Left renal pelvis (tissue), 4 donors: ENCODE measurements around the gene SPRY2. TPM values are rescaled to one million over a fixed set of nuclear protein-coding genes. Genes with fewer than 3 reads are reported as not detected.

Experiments used
- DNase-seq, 4 donors: peaks; one replicate each; pipeline ENCODE4 v3.0.0-alpha.2; 2013; ENCODE audit warnings: low read depth in 4 of 4, low spot score in 3 of 4
- polyA plus RNA-seq, 4 donors: library from polyadenylated mRNA; unstranded; fragments of 120-200 nt; gene quantifications; one replicate each; pipeline ENCODE4 v1.2.1, GENCODE V29; 2013; ENCODE audit not compliant: insufficient read length in 4 of 4

The SPRY2 gene
- polyA plus RNA-seq, 4 donors = 57.6 to 134 (median 72.6) TPM

- DNase-seq = no peak
Measured at GRCh38 chr13:80314711-80315653, 25.9 kb downstream of the SPRY2 start.

GRCh38 chr13:80313668-80314256, 27.2 kb downstream of the SPRY2 start:
- no peak for DNase-seq

- DNase-seq = no peak
Measured at GRCh38 chr13:80312967-80313366, 28.0 kb downstream of the SPRY2 start.

GRCh38 chr13:80312012-80312704, 28.8 kb downstream of the SPRY2 start:
- no peak for DNase-seq

- no peak for DNase-seq
Measured at GRCh38 chr13:80309926-80310325, 31.0 kb downstream of the SPRY2 start.

- no peak for DNase-seq
Measured at GRCh38 chr13:80307401-80307987, 33.4 kb downstream of the SPRY2 start.

- DNase-seq = no peak
Measured at GRCh38 chr13:80306337-80306972, 34.5 kb downstream of the SPRY2 start.

- DNase-seq = no peak
Measured at GRCh38 chr13:80305737-80306136, 35.2 kb downstream of the SPRY2 start.

- no peak for DNase-seq
Measured at GRCh38 chr13:80303225-80303811, 37.6 kb downstream of the SPRY2 start.

- no peak for DNase-seq
Measured at GRCh38 chr13:80299046-80299445, 41.9 kb downstream of the SPRY2 start.

- DNase-seq = no peak
Measured at GRCh38 chr13:80297503-80297902, 43.4 kb downstream of the SPRY2 start.

GRCh38 chr13:80297094-80297493, 43.8 kb downstream of the SPRY2 start:
- DNase-seq = no peak

GRCh38 chr13:80296638-80297037, 44.3 kb downstream of the SPRY2 start:
- no peak for DNase-seq

- no peak for DNase-seq
Measured at GRCh38 chr13:80290591-80290990, 50.3 kb downstream of the SPRY2 start.
